ENCODE data around the gene TGM4. TPM values are rescaled to one million over a fixed set of nuclear protein-coding genes. Genes with fewer than 3 reads are reported as not detected.

Gene TGM4
- total RNA-seq, 1 donor from 2014 or later = not detected

DNA sequence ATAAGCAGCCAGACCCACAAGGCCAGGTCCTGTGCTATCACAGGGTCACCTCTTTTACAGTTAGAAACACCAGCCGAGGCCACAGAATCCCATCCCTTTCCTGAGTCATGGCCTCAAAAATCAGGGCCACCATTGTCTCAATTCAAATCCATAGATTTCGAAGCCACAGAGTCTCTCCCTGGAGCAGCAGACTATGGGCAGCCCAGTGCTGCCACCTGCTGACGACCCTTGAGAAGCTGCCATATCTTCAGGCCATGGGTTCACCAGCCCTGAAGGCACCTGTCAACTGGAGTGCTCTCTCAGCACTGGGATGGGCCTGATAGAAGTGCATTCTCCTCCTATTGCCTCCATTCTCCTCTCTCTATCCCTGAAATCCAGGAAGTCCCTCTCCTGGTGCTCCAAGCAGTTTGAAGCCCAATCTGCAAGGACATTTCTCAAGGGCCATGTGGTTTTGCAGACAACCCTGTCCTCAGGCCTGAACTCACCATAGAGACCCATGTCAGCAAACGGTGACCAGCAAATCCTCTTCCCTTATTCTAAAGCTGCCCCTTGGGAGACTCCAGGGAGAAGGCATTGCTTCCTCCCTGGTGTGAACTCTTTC, 39.6 kb downstream of the TGM4 start:
- Histone ChIP-seq H3K36me3 (peaks cover 6% of the 10 kb centered on the region), H3K27me3 (ENCODE audit: low read depth) (peaks cover 4% of the 10 kb centered on the region), H3K9me3 (replicated peaks) (no peaks in the 10 kb centered on the region), H3K4me3 (no peak overlapping the region), H3K27ac (replicated peaks) (no peak overlapping the region), H3K4me1 (peaks cover 16% of the 10 kb centered on the region)
- intact Hi-C loops (cut with micrococcal nuclease) = loop anchor here (5.0 kb wide), 1 partner anchor 382 kb away; no protein-coding TSS in a partner anchor
- DNase-seq = peak; percentile 56
- TF ChIP-seq CTCF (IDR thresholded peaks at IDR 0.05; ENCODE audit: borderline replicate concordance) = peak; percentile 84

- H3K4me1 ChIP-seq = peaks cover 16% of the 10 kb centered on the region
- H3K9me3 ChIP-seq (replicated peaks) = no peaks in the 10 kb centered on the region
- H3K36me3 ChIP-seq = peaks cover 10% of the 10 kb centered on the region
- H3K27ac ChIP-seq (replicated peaks) = no peak overlapping the region
- no peaks in the 10 kb centered on the region for H3K27me3 ChIP-seq (ENCODE audit: low read depth)
- TF ChIP-seq CTCF (IDR thresholded peaks at IDR 0.05; ENCODE audit: borderline replicate concordance) = peak; percentile 38
- no peak overlapping the region for H3K4me3 ChIP-seq
- no peak for DNase-seq
- intact Hi-C loops (cut with micrococcal nuclease) = loop anchor here (5.0 kb wide), 1 partner anchor 383 kb away; no protein-coding TSS in a partner anchor
Observed at GRCh38 chr3:44914936-44915335, 40.5 kb downstream of the TGM4 start.

- intact Hi-C loops (cut with micrococcal nuclease) = no loop called here
- TF ChIP-seq CTCF (IDR thresholded peaks at IDR 0.05; ENCODE audit: borderline replicate concordance) = no peak
- Histone ChIP-seq H3K4me3 (no peak overlapping the region), H3K27ac (replicated peaks) (no peak overlapping the region), H3K4me1 (peaks cover 16% of the 10 kb centered on the region), H3K36me3 (peaks cover 13% of the 10 kb centered on the region), H3K27me3 (ENCODE audit: low read depth) (no peaks in the 10 kb centered on the region), H3K9me3 (replicated peaks) (no peaks in the 10 kb centered on the region)
- DNase-seq = no peak
Observed at GRCh38 chr3:44915702-44916438, 41.5 kb downstream of the TGM4 start.

- H3K9me3 ChIP-seq (replicated peaks) = no peaks in the 10 kb centered on the region
- intact Hi-C loops (cut with micrococcal nuclease) = no loop called here
- H3K36me3 ChIP-seq = peaks cover 31% of the 10 kb centered on the region
- no peak for TF ChIP-seq CTCF (IDR thresholded peaks at IDR 0.05; ENCODE audit: borderline replicate concordance)
- no peak overlapping the region for H3K4me3 ChIP-seq
- no peak overlapping the region for H3K27ac ChIP-seq (replicated peaks)
- H3K27me3 ChIP-seq (ENCODE audit: low read depth) = no peaks in the 10 kb centered on the region
- H3K4me1 ChIP-seq = peaks cover 16% of the 10 kb centered on the region
- no peak for DNase-seq
Observed at GRCh38 chr3:44918087-44918486, 43.7 kb downstream of the TGM4 start.

DNA sequence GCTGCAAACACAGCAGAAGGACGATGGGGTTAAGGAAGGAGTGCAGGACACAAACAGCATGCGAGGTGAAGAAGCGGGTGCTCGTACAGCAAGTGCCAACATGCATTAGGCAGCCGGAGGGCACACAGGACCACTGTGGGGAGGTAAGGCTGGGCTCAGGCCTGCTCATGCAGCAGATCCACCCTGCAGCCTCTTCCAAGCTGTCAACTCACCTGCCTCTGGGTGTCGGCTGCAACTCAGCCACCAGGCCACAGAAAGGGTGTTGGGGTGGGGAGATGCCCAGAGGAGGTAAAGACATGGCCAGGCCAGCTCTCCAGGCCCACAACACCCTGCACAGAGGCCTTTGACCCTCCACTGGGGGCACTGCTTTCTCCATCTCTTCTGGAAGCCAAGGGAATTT, 44.2 kb downstream of the TGM4 start:
- H3K36me3 ChIP-seq = peaks cover 34% of the 10 kb centered on the region
- H3K4me3 ChIP-seq = no peak overlapping the region
- peaks cover 18% of the 10 kb centered on the region for H3K4me1 ChIP-seq
- intact Hi-C loops (cut with micrococcal nuclease) = no loop called here
- TF ChIP-seq CTCF (IDR thresholded peaks at IDR 0.05; ENCODE audit: borderline replicate concordance) = no peak
- DNase-seq = no peak
- H3K9me3 ChIP-seq (replicated peaks) = no peaks in the 10 kb centered on the region
- H3K27ac ChIP-seq (replicated peaks) = no peak overlapping the region
- H3K27me3 ChIP-seq (ENCODE audit: low read depth) = no peaks in the 10 kb centered on the region

All from left ventricle myocardium inferior (tissue), 1 donor.